HepG2 (cell line): ENCODE results near the gene RSL1D1. TPM values are rescaled to one million over a fixed set of nuclear protein-coding genes. Genes with fewer than 3 reads are reported as not detected.

Experiments used
- AFF4 ChIP-seq: sonication (generic); formaldehyde crosslinking; IDR thresholded peaks from 2 replicates; pipeline ENCODE4 v1.4.0; 2020; ENCODE audit warnings: missing genetic modification reagents
- CHCHD3 ChIP-seq: sonication (generic); formaldehyde crosslinking; IDR thresholded peaks from 2 replicates; pipeline ENCODE4 v1.8.0; 2022; ENCODE audit warnings: mild to moderate bottlenecking, missing genetic modification reagents, moderate library complexity
- CHD4 ChIP-seq: fragments of 200-600 bp; sonication (generic); IDR thresholded peaks from 2 replicates; pipeline ENCODE4 v1.7.0; 2017; ENCODE audit warnings: mild to moderate bottlenecking, low read length, borderline replicate concordance
- FOXJ3 ChIP-seq: sonication (generic); formaldehyde crosslinking; IDR thresholded peaks from 2 replicates; pipeline ENCODE4 v1.4.0; 2020; ENCODE audit warnings: missing genetic modification reagents, mild to moderate bottlenecking, borderline replicate concordance
- GABPA ChIP-seq, 2 experiments: IDR thresholded peaks; 2 replicates each; pipeline ENCODE4 v1.6.1; 2011 to 2016; ENCODE audit warnings: low read depth in 2 of 2, low read length in 1 of 2, missing biosample characterization in 1 of 2, missing genetic modification characterization in 1 of 2
- HHEX ChIP-seq: IDR thresholded peaks from 2 replicates; pipeline ENCODE4 v1.6.1; 2016; ENCODE audit warnings: control low read depth
- MAFF ChIP-seq: IDR thresholded peaks from 2 replicates; pipeline ENCODE4 v1.6.1; 2011; ENCODE audit warnings: low read depth, low read length, improper control_type of control experiment
- NCOR1 ChIP-seq: fragments of 200-600 bp; sonication (generic); IDR thresholded peaks from 2 replicates; pipeline ENCODE4 v1.7.0; 2017; ENCODE audit warnings: antibody characterized with exemption, low read length, borderline replicate concordance
- POLR2A ChIP-seq, 2 experiments: IDR thresholded peaks; 2 replicates each; pipeline ENCODE4 v1.6.1; 2011; ENCODE audit warnings: low read depth in 2 of 2, low read length in 2 of 2, mild to moderate bottlenecking in 1 of 2, moderate library complexity in 1 of 2; ENCODE audit not compliant: insufficient read depth in 1 of 2
- SNAI1 ChIP-seq: sonication (generic); formaldehyde crosslinking; IDR thresholded peaks from 2 replicates; pipeline ENCODE4 v1.5.0; 2020; ENCODE audit warnings: mild to moderate bottlenecking, missing genetic modification reagents, borderline replicate concordance
- TBP ChIP-seq: sonication (generic); formaldehyde crosslinking; IDR thresholded peaks from 2 replicates; pipeline ENCODE4 v1.5.0; 2020; ENCODE audit warnings: missing genetic modification reagents
- TCF12 ChIP-seq, 2 experiments: fragments of 450-650 bp in 1 of 2; sonication (generic) in 1 of 2; formaldehyde crosslinking in 1 of 2; IDR thresholded peaks; 2 replicates each; pipeline versions ENCODE4 v1.6.1 to v1.8.0; 2017 to 2022; ENCODE audit warnings: antibody characterized with exemption in 1 of 2, mild to moderate bottlenecking in 1 of 2, missing genetic modification reagents in 1 of 2, moderate library complexity in 1 of 2
- TFE3 ChIP-seq: IDR thresholded peaks from 2 replicates; pipeline ENCODE4 v1.6.1; 2016
- U2AF1 ChIP-seq: fragments of 200-400 bp; formaldehyde crosslinking; optimal IDR thresholded peaks from 2 replicates; pipeline ENCODE3; 2017; ENCODE audit warnings: mild to moderate bottlenecking, low read depth, low read length
- ZBTB25 ChIP-seq: IDR thresholded peaks from 2 replicates; pipeline ENCODE4 v1.6.1; 2018; ENCODE audit warnings: missing genetic modification reagents
- ZBTB37 ChIP-seq: sonication (generic); formaldehyde crosslinking; IDR thresholded peaks from 2 replicates; pipeline ENCODE4 v1.4.0; 2020; ENCODE audit warnings: mild to moderate bottlenecking, missing genetic modification reagents
- ZBTB43 ChIP-seq: sonication (generic); formaldehyde crosslinking; conservative IDR thresholded peaks from 2 replicates; pipeline ENCODE4 v1.4.0; 2020; ENCODE audit warnings: missing genetic modification reagents
- ZNF496 ChIP-seq: sonication (generic); formaldehyde crosslinking; IDR thresholded peaks from 2 replicates; pipeline ENCODE4 v1.8.1; 2023; ENCODE audit warnings: mild to moderate bottlenecking, moderate library complexity, missing genetic modification reagents; ENCODE audit not compliant: insufficient replicate concordance
- ZNF773 ChIP-seq: sonication (generic); formaldehyde crosslinking; IDR thresholded peaks from 2 replicates; pipeline ENCODE4 v1.4.0; 2020; ENCODE audit warnings: missing genetic modification reagents, borderline replicate concordance
- polyA plus RNA-seq, 8 experiments: library from polyadenylated mRNA; depleted of rRNA in 3 of 8; stranded (reverse) in 7 of 8; unstranded in 1 of 8; fragments of >200 nt; fragmentation: Illumina TruSeq in 4 of 8; extraction: Trizol in 4 of 8; gene quantifications; 2 replicates each; pipeline versions ENCODE4 v1.2.1 to v1.2.3, GENCODE V29; 2011 to 2016; ENCODE audit warnings: low read depth in 4 of 8, missing spikeins in 1 of 8, mixed read lengths in 1 of 8; ENCODE audit not compliant: insufficient read depth in 1 of 8
- total RNA-seq, 5 experiments: library from RNA; depleted of rRNA; stranded (reverse); fragments of >200 nt; fragmentation: Illumina TruSeq; extraction: Trizol; gene quantifications; 2 replicates each; pipeline ENCODE4 v1.2.3, GENCODE V29; 2016; ENCODE audit warnings: low read depth in 1 of 5

RSL1D1 gene
- total and polyA plus RNA-seq, 2 of the 13 experiments (the other 11 are each of a cell fraction or from before 2014, with no cell fraction given): 187 to 343 TPM

- TF ChIP-seq TFE3 (CRISPR knock-in tag) (peak; percentile 14; the same call in 1 of the 2 replicates), CHCHD3 (no peak), MAFF (no peak), AFF4 (CRISPR knock-in tag) (no peak), HHEX (no peak), GABPA (IDR thresholded peaks at IDR 0.05; ENCODE audit: low read depth, low read length) (peak; percentile 59), GABPA (CRISPR knock-in tag; IDR thresholded peaks at IDR 0.05; ENCODE audit: low read depth) (peak; percentile 77), TCF12 (IDR thresholded peaks at IDR 0.05) (no peak), TCF12 (CRISPR knock-in tag; IDR thresholded peaks at IDR 0.05) (no peak; the same call in 1 of the 2 replicates), U2AF1 (peak; percentile 41), ZBTB43 (CRISPR knock-in tag) (no peak), SNAI1 (CRISPR knock-in tag) (no peak), POLR2A (IDR thresholded peaks at IDR 0.05; ENCODE audit: insufficient read depth in 1 of 2, low read depth in 2 of 2, low read length in 2 of 2) (peak in 1 of 2 experiments; percentile 47; a peak in 1 of 4 replicates), ZNF773 (CRISPR knock-in tag) (no peak; the same call in 1 of the 2 replicates), NCOR1 (no peak), TBP (CRISPR knock-in tag) (no peak), ZBTB25 (peak; percentile 96), CHD4 (0 out of 2 replicates have a peak, but pooled peaks have one; percentile 36), FOXJ3 (CRISPR knock-in tag) (no peak), ZNF496 (CRISPR knock-in tag) (no peak), ZBTB37 (CRISPR knock-in tag) (0 out of 2 replicates have a peak, but pooled peaks have one; percentile 30)
Measured at GRCh38 chr16:11796227-11797165, 54.8 kb downstream of the RSL1D1 start (continued).
